ENCODE data around the gene ABCB9. TPM values are rescaled to one million over a fixed set of nuclear protein-coding genes. Genes with fewer than 3 reads are reported as not detected.

The ABCB9 gene
- total RNA-seq, 1 experiment from 2014 or later = 4.6 TPM

GRCh38 chr12:122949816-122950675 is 16.2 kb downstream of the ABCB9 start:
- peaks cover 62% of the 10 kb centered on the region for H3K27me3 Mint-ChIP-seq (ENCODE audit: low read depth)
- Histone ChIP-seq H4K8ac (replicated peaks; ENCODE audit: insufficient read length, low read depth, low read length) (no peak overlapping the region), H2BK5ac (ENCODE audit: insufficient read length, low read length) (no peak overlapping the region), H3K23me2 (ENCODE audit: insufficient read length, low read depth, low read length, poor library complexity, severe bottlenecking) (no peaks in the 10 kb centered on the region), H2AFZ (ENCODE audit: low read length) (no peak overlapping the region), H3K14ac (ENCODE audit: insufficient read depth, low read length) (peak overlapping the region; percentile 29; the same call in 1 of the 2 replicates), H3K27me3 (ENCODE audit: insufficient read depth, low read length) (no peaks in the 10 kb centered on the region), H3K18ac (ENCODE audit: insufficient read length, low read depth, low read length) (no peak overlapping the region), H2BK15ac (ENCODE audit: low read depth, low read length) (no peak overlapping the region), H4K5ac (ENCODE audit: insufficient read length, low read depth, low read length) (no peak overlapping the region), H3K4ac (ENCODE audit: low read depth, low read length) (no peak overlapping the region), H2AK5ac (ENCODE audit: insufficient read length, low read length) (no peak overlapping the region), H3K4me1 (ENCODE audit: insufficient read depth, low read length) (no peaks in the 10 kb centered on the region), H3K23ac (ENCODE audit: insufficient read length, low read depth, low read length) (no peak overlapping the region), H3K9ac (ENCODE audit: extremely low read depth, insufficient read length, low read length) (no peak overlapping the region), H3T11ph (ENCODE audit: low read length) (no peak overlapping the region), H3K27ac (ENCODE audit: insufficient read length, low read depth, low read length) (no peak overlapping the region), H2BK120ac (ENCODE audit: low read depth, low read length, poor library complexity, severe bottlenecking) (no peak overlapping the region), H4K20me1 (ENCODE audit: control insufficient read depth, insufficient read depth, insufficient read length) (peaks cover 3% of the 10 kb centered on the region), H3K56ac (ENCODE audit: insufficient read length, low read depth, low read length) (no peak overlapping the region), H2BK20ac (ENCODE audit: low read depth, low read length, poor library complexity, severe bottlenecking) (no peak overlapping the region), H4K91ac (ENCODE audit: insufficient read length, low read depth, low read length) (no peak overlapping the region), H3K9me3 (ENCODE audit: control insufficient read depth, low read depth, low read length) (no peaks in the 10 kb centered on the region), H3K79me2 (ENCODE audit: insufficient read depth, low read length) (no peaks in the 10 kb centered on the region), H3K4me2 (ENCODE audit: insufficient read depth, insufficient read length, low read length) (no peak overlapping the region), H3K79me1 (ENCODE audit: insufficient read depth, low read depth, low read length, poor library complexity, severe bottlenecking) (no peaks in the 10 kb centered on the region), H2BK12ac (ENCODE audit: insufficient read length, low read depth, low read length) (no peak overlapping the region)
- WGBS (ENCODE audit: extremely low coverage, insufficient read length, low lambda C conversion rate) = no CpG with 5 or more reads among the region's 27 CpGs
- no peak for DNase-seq
- TF ChIP-seq, protein P1, sequence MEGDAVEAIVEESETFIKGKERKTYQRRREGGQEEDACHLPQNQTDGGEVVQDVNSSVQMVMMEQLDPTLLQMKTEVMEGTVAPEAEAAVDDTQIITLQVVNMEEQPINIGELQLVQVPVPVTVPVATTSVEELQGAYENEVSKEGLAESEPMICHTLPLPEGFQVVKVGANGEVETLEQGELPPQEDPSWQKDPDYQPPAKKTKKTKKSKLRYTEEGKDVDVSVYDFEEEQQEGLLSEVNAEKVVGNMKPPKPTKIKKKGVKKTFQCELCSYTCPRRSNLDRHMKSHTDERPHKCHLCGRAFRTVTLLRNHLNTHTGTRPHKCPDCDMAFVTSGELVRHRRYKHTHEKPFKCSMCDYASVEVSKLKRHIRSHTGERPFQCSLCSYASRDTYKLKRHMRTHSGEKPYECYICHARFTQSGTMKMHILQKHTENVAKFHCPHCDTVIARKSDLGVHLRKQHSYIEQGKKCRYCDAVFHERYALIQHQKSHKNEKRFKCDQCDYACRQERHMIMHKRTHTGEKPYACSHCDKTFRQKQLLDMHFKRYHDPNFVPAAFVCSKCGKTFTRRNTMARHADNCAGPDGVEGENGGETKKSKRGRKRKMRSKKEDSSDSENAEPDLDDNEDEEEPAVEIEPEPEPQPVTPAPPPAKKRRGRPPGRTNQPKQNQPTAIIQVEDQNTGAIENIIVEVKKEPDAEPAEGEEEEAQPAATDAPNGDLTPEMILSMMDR (conservative IDR thresholded peaks at IDR 0.05) = no peak
- peaks cover 0 to 7% of the 10 kb centered on the region in 2 experiments; a peak in 2 of 4 replicates for H3K4me1 Mint-ChIP-seq
- no peak overlapping the region for H3K27ac Mint-ChIP-seq
- H3K36me3 Mint-ChIP-seq (ENCODE audit: insufficient read depth in 1 of 3, low read depth in 3 of 3) = no peaks in the 10 kb centered on the region
- H3K9me3 Mint-ChIP-seq = no peaks in the 10 kb centered on the region
- no peak overlapping the region for H3K4me3 Mint-ChIP-seq
